ENCODE data around the gene NTN1. TPM values are rescaled to one million over a fixed set of nuclear protein-coding genes. Genes with fewer than 3 reads are reported as not detected.

NTN1 gene
- total RNA-seq, 4 donors from 2014 or later = 15.9 to 31.0 (median 25.0) TPM

- Histone ChIP-seq H3K27me3 (no peaks in the 10 kb centered on the region), H3K4me3 (no peak overlapping the region), H3K4me1 (no peaks in the 10 kb centered on the region), H3K9me3 (peaks cover 0 to 27% (median 3%) of the 10 kb centered on the region in 4 donors), H3K27ac (no peak overlapping the region), H3K36me3 (no peaks in the 10 kb centered on the region)
- DNase-seq (ENCODE audit: low spot score in 2 of 2) = no peak
- WGBS, 2 donors = 78 to 81% methylated on average over 4 of the region's 4 CpGs
- TF ChIP-seq POLR2A (IDR thresholded peaks at IDR 0.05) = no peak
- no peak for TF ChIP-seq EP300 (IDR thresholded peaks at IDR 0.05)
- TF ChIP-seq, protein P1, sequence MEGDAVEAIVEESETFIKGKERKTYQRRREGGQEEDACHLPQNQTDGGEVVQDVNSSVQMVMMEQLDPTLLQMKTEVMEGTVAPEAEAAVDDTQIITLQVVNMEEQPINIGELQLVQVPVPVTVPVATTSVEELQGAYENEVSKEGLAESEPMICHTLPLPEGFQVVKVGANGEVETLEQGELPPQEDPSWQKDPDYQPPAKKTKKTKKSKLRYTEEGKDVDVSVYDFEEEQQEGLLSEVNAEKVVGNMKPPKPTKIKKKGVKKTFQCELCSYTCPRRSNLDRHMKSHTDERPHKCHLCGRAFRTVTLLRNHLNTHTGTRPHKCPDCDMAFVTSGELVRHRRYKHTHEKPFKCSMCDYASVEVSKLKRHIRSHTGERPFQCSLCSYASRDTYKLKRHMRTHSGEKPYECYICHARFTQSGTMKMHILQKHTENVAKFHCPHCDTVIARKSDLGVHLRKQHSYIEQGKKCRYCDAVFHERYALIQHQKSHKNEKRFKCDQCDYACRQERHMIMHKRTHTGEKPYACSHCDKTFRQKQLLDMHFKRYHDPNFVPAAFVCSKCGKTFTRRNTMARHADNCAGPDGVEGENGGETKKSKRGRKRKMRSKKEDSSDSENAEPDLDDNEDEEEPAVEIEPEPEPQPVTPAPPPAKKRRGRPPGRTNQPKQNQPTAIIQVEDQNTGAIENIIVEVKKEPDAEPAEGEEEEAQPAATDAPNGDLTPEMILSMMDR (IDR thresholded peaks at IDR 0.05) = no peak
Observed at GRCh38 chr17:9051561-9051960, 30.3 kb downstream of the NTN1 start.

GRCh38 chr17:9052921-9053320 lies 31.6 kb downstream of the NTN1 start:
- H3K36me3 ChIP-seq = no peaks in the 10 kb centered on the region
- H3K4me1 ChIP-seq = peaks cover 0 to 6% (median 0%) of the 10 kb centered on the region in 4 donors
- no peak for DNase-seq (ENCODE audit: low spot score in 2 of 2)
- H3K27ac ChIP-seq = no peak overlapping the region
- no peak for TF ChIP-seq EP300 (IDR thresholded peaks at IDR 0.05)
- TF ChIP-seq, protein P1 (IDR thresholded peaks at IDR 0.05) = no peak
- no peak for TF ChIP-seq POLR2A (IDR thresholded peaks at IDR 0.05)
- WGBS, 2 donors = 63 to 66% methylated on average over 6 of the region's 6 CpGs
- H3K4me3 ChIP-seq = no peak overlapping the region
- H3K9me3 ChIP-seq = peaks cover 0 to 23% (median 3%) of the 10 kb centered on the region in 4 donors
- H3K27me3 ChIP-seq = no peaks in the 10 kb centered on the region

DNA sequence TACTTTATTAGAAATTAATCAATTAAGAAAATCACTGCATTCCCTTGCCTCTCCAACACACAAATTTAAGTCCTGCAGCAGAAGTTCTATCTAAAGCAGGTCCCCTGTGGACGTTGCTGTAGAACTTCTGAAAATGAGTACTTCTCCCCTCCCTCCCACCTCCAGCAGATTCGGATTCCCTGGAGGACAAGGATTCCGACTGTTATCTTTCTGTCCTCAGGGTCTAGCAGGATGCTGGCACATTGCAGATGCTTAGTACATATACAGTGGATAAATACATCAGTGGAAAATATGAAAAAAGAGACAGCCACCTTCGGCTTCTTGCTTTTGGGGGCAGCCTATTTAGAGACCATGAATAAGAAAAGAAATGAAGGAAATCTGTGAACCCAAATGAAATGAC lies 32.1 kb downstream of the NTN1 start:
- peaks cover 0 to 18% (median 3%) of the 10 kb centered on the region in 4 donors for H3K9me3 ChIP-seq
- no peaks in the 10 kb centered on the region for H3K36me3 ChIP-seq
- no peaks in the 10 kb centered on the region for H3K27me3 ChIP-seq
- 81 to 87% methylated on average over 4 of the region's 4 CpGs for WGBS, 2 donors
- no peak for DNase-seq (ENCODE audit: low spot score in 2 of 2)
- no peak overlapping the region for H3K4me3 ChIP-seq
- no peak overlapping the region for H3K27ac ChIP-seq
- H3K4me1 ChIP-seq = peaks cover 0 to 6% (median 0%) of the 10 kb centered on the region in 4 donors
- TF ChIP-seq POLR2A (IDR thresholded peaks at IDR 0.05) (no peak), EP300 (IDR thresholded peaks at IDR 0.05) (no peak)
- TF ChIP-seq, protein P1 (IDR thresholded peaks at IDR 0.05) = no peak

DNA sequence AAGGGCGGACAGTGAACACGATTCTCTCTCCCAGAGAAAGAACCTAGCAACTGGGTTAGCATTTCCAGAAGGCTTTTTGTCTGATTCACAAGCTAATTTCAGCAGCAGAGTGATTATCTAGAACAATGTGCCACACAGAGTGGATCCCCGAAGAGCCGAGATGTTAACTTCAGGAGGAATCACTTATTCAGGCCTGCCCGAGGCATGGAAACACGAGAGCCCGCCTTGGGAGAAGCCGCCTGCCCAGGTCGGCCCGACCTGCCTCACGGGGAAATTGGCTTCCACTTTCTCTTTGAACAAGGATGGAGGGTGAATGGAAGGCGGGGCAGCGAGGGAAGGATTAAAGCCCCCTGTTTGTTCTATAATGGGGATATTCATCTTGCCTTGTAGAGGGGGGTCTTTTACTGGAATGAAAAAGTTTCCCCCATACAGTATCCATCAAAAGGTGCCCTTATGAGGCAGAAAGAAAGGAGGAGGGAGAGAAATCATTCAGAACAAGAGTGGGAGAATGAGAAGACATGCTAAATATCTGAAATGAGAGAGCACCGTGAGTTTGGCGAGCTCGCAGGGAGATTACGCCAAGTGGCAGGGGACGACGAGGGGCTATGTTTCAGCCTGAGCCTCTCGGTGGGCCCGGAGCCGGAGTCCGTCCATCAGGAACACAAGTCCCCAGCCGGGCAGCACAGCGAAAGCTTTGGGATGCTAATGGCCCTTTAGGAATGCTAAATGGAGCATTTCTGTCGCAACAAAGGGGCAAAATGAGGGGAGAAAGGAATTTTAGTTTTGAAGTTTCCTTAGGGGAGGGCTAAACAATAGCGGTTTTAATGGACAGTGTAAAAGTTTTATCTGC lies 33.0 kb downstream of the NTN1 start:
- Histone ChIP-seq H3K27me3 (no peaks in the 10 kb centered on the region), H3K4me1 (peaks cover 0 to 6% (median 0%) of the 10 kb centered on the region in 4 donors), H3K27ac (no peak overlapping the region), H3K4me3 (no peak overlapping the region), H3K36me3 (no peaks in the 10 kb centered on the region), H3K9me3 (peaks cover 0 to 8% (median 0%) of the 10 kb centered on the region in 4 donors)
- DNase-seq (ENCODE audit: low spot score in 2 of 2) = no peak
- TF ChIP-seq, protein P1 (IDR thresholded peaks at IDR 0.05) = no peak
- TF ChIP-seq EP300 (IDR thresholded peaks at IDR 0.05) (no peak), POLR2A (IDR thresholded peaks at IDR 0.05) (no peak)
- WGBS, 2 donors = 59 to 65% methylated on average over 27 of the region's 27 CpGs

DNA sequence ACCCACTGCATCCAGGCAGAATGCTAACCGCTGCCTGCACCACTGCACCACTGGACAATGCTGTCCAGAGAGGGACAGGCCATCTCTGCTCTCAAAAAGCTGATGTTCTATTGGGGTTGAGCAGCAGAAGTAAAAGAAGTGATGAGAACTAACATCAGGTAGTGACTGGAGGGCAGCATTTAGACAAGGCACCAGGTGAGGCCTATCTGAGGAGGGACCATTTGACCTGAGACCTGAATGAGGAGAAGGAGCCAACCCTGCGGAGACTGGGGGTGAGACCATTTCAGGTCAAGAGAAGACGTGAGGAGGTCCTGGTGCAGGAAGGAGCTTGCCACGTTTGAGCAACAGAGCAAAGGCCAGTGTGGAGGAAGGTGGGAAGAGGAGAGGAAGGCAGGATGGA lies 34.0 kb downstream of the NTN1 start:
- TF ChIP-seq, protein P1 (IDR thresholded peaks at IDR 0.05) = no peak
- 88 to 90% methylated on average over 4 of the region's 4 CpGs for WGBS, 2 donors
- peaks cover 0 to 6% (median 0%) of the 10 kb centered on the region in 4 donors for H3K4me1 ChIP-seq
- no peak overlapping the region for H3K27ac ChIP-seq
- peaks cover 0 to 8% (median 0%) of the 10 kb centered on the region in 4 donors for H3K9me3 ChIP-seq
- no peak overlapping the region for H3K4me3 ChIP-seq
- no peaks in the 10 kb centered on the region for H3K27me3 ChIP-seq
- DNase-seq (ENCODE audit: low spot score in 2 of 2) = no peak
- H3K36me3 ChIP-seq = no peaks in the 10 kb centered on the region
